ENCODE results near the gene CDH11.

- no peak for TF ChIP-seq CTCF (IDR thresholded peaks at IDR 0.05; ENCODE audit: low read length)
- no peak for TF ChIP-seq EZH2 (IDR thresholded peaks at IDR 0.05; ENCODE audit: borderline replicate concordance, low read length)
These were observed 42.3 kb downstream of the CDH11 start for GRCh38 chr16:65079549-65079948.
